22Rv1 (cell line): ENCODE results near the gene SRSF1.

Experiments
- CTCF ChIP-seq: fragments of 450-650 bp; IDR thresholded peaks from 2 replicates; pipeline ENCODE4 v1.5.1; 2017; ENCODE audit warnings: mild to moderate bottlenecking
- ZFX ChIP-seq: fragments of 450-650 bp; IDR thresholded peaks from 2 replicates; pipeline ENCODE4 v1.6.1; 2017; ENCODE audit warnings: antibody characterized with exemption, borderline replicate concordance

- no peak for TF ChIP-seq CTCF
- TF ChIP-seq ZFX = no peak
These were observed 50.5 kb downstream of the SRSF1 start for GRCh38 chr17:57956291-57957119.
